VCaP (cell line): ENCODE data around the gene PPP1R2.

Source experiments
- H3K27ac ChIP-seq: fragments of 450-650 bp; 2 replicates; pipeline ENCODE4 v1.5.1; 2017
- CTCF ChIP-seq: fragments of 450-650 bp; conservative IDR thresholded peaks from 2 replicates; pipeline ENCODE4 v1.5.1; 2017; ENCODE audit warnings: mild to moderate bottlenecking, moderate library complexity

Gene PPP1R2

GRCh38 chr3:195583831-195584542 is 40.9 kb upstream of the PPP1R2 start, which contains the start of gene APOD:
APOD (minus strand) TSS chr3:195583940; CDS start chr3:195579461, 4,479 bp downstream.
- peak within 1 kb of the TSS; percentile 97 for H3K27ac ChIP-seq
- no peak for TF ChIP-seq CTCF

- H3K27ac ChIP-seq = peak overlapping the region; percentile 97
- peak; percentile 29; the same call in 1 of the 2 replicates for TF ChIP-seq CTCF
Measured at GRCh38 chr3:195582947-195583346, 39.8 kb upstream of the PPP1R2 start.

GRCh38 chr3:195580744-195581443 is 37.8 kb upstream of the PPP1R2 start:
- TF ChIP-seq CTCF = no peak
- H3K27ac ChIP-seq = peak overlapping the region; percentile 97; the same call in 1 of the 2 replicates

GRCh38 chr3:195579281-195579680 is 36.2 kb upstream of the PPP1R2 start:
- no peak for TF ChIP-seq CTCF
- H3K27ac ChIP-seq = no peak overlapping the region

GRCh38 chr3:195578565-195578964 is 35.4 kb upstream of the PPP1R2 start:
- no peak overlapping the region for H3K27ac ChIP-seq

GRCh38 chr3:195577645-195578177 is 34.6 kb upstream of the PPP1R2 start:
- no peak for TF ChIP-seq CTCF
- H3K27ac ChIP-seq = no peak overlapping the region

More at GRCh38 chr3:195578565-195578964, 35.4 kb upstream of the PPP1R2 start:
- no peak for TF ChIP-seq CTCF

GRCh38 chr3:195574497-195575304 is 31.6 kb upstream of the PPP1R2 start:
- no peak overlapping the region for H3K27ac ChIP-seq
- TF ChIP-seq CTCF = no peak
